Choroid plexus epithelial cell (primary cell): ENCODE data around the gene CYTL1.

Experiments used
- DNase-seq: peaks from one replicate; pipeline ENCODE4 v3.0.0-alpha.2; 2010; ENCODE audit warnings: low read depth
- H3K4me3 ChIP-seq: 2 replicates; pipeline ENCODE4 v1.5.1; 2011; ENCODE audit warnings: low read depth, mild to moderate bottlenecking, control low read depth, low read length, moderate library complexity
- CTCF ChIP-seq: conservative IDR thresholded peaks from 2 replicates; pipeline ENCODE4 v1.5.1; 2011; ENCODE audit warnings: low read depth, mild to moderate bottlenecking, control low read depth, inconsistent platforms, low read length, moderate library complexity

Gene CYTL1

DNA sequence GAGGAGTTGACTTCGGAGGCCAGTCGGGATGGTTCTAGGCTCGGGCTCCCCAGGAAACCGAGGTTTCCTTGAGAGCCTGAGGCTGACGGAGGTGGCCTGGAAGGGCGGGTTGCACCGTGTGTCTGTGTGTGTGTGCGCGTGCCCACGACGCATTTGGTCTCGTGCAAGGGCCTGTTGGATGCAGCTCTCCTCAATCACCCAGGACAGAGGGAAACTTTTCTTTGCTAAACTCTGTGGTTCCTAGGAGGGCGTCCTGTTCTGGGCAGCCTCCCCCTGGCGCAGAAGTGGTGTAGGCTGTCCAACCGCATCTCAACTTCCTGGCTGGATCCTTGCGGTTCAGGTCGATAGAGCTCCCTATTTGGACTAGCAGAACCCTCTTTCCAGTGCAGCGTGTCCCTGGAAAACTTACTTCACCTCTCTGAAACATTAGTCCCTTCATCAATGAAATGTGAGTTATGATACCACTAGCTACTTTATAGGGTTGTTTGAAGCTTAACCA lies 33.0 kb upstream of the CYTL1 start:
- DNase-seq: no peak
- TF ChIP-seq CTCF: no peak
- no peak overlapping the region for H3K4me3 ChIP-seq

GRCh38 chr4:5051278-5052203 lies 32.3 kb upstream of the CYTL1 start, which contains the start of gene STK32B:
Gene STK32B (plus strand): TSS chr4:5051480.
- peak within 1 kb of the TSS; percentile 57 for H3K4me3 ChIP-seq
- DNase-seq: peak; percentile 65
- TF ChIP-seq CTCF: no peak

DNA sequence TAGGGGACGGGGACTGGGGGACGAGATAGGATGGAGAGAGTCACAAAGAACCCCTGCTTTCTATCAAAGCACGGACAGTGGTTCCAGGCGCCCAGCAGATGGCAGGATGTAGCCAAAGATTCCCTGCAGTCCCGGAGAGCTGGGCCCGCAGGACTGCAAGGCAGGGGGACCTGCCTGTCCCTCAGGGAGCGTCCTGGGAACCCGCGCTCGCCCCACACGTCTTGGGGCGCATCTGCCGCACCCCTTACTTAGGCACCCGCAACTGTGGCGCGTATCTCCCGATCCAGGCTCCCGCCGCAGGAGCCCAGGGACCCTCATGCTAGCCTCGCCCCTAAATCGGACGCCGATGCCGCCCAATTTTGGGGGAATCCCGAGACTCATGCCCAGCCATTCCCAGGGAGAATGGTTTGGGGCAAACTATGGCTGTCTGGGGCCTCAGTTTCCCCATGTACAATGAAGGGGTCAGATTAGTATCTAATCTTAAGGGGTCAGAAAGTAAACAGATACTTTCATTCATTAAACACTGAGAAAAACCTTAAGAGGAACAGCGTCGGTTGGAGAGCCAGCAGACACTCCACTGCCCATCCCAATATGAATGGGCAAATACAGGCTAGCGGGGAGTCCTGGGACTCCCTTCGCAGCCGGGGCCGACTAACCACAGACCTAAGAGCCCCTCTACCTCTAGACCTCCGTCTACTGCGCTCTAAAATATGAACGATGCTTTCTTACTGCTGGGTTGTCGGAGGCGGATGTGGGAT lies 31.4 kb upstream of the CYTL1 start:
- DNase-seq: peak; percentile 86
- peak; percentile 84 for TF ChIP-seq CTCF
- peak overlapping the region; percentile 57 for H3K4me3 ChIP-seq

- no peak for TF ChIP-seq CTCF
- no peak overlapping the region for H3K4me3 ChIP-seq
- no peak for DNase-seq
Observed at GRCh38 chr4:5048721-5049120, 29.5 kb upstream of the CYTL1 start.

GRCh38 chr4:5045097-5045496 lies 25.8 kb upstream of the CYTL1 start:
- TF ChIP-seq CTCF: no peak
- DNase-seq: peak; percentile 75
- H3K4me3 ChIP-seq: no peak overlapping the region

DNA sequence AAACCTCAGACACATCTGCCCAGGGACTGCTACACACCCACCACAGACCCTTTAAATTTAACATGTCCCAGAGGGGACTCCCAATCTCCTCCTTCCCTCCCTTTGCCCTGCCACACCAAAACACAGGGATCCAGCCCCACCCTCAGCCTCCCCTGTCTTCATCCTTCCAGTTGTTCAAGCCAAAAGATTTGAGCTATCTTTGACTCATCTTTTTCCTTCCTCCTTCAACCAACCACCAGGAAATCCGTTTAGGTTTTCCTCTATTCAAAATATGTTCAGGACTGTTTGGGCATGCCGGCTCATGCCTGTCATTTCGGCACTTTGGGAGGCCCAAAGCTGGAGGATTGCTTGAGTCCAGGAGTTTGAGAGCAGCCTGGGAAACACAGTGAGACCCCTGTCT lies 25.1 kb upstream of the CYTL1 start:
- TF ChIP-seq CTCF: no peak
- H3K4me3 ChIP-seq: no peak overlapping the region
- DNase-seq: no peak
